ENCODE data around the gene SCARF2. TPM values are rescaled to one million over a fixed set of nuclear protein-coding genes. Genes with fewer than 3 reads are reported as not detected.

The SCARF2 gene
- total and polyA plus RNA-seq, 2 of the 13 experiments (the other 11 are each of a cell fraction or from before 2014, with no cell fraction given) = 3.3 to 6.2 TPM

DNA sequence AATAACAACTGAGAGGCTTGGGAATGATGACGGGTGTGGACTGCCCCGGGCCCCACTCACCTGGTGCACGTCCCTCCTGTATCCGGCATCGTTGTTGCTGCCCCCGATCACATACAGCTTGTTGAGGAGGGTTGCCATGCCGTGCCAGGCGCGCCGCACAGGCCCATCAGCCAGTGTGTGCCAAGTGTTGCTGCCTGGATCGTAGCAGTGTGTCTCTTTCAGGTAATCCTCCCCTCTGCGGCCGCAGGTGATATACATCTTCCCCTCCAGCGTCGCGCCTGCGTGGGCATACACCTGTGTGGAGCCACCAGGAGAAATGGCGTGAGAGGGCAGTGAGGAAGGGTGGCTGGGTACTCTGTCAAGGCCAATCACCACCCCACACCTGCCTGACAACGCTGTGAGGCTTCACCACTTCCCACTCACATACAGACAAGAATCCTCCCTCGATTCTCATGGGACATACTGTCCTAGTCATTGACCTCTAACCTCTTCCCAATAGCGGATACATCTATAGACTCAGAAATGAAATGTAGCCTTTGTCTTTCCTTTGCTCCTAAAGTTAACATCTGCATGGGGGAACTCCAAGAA, 8.9 kb upstream of the SCARF2 start (continued):
- no peak for TF ChIP-seq ETS1 (CRISPR knock-in tag; IDR thresholded peaks at IDR 0.05)

DNA sequence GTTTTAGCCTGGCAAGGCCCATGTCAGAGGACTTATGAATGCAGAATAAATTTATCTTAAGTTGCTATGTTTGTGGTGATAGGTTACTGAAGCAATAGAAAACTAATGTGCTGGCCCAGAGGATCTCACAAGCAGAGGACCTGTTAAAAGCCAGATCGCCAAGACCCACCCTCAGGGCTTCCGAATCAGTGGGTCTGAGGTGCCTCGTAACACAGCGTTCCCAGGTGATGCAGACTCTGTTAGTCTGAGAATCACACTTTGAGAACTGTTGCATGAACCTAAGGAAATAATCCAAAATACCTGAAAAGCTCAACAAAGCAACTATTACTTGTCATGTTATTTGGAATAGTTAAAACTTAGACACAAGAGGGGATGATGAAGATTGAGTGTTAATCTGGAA, 6.7 kb upstream of the SCARF2 start:
- in situ Hi-C loops (cut with HindIII; ENCODE audit: extremely low pct_ligation_motif_present, low pct_unique_long_range_greater_than_20kb) (no loop called here), intact Hi-C loops (cut with micrococcal nuclease; ENCODE audit: unreplicated experiment) (no loop called here)
- Histone ChIP-seq H4K20me1 (ENCODE audit: insufficient read depth, low read length) (no peaks in the 10 kb centered on the region), H3K27ac (ENCODE audit: extremely low read length, insufficient read depth, low read length) (no peak overlapping the region), H3K9ac (ENCODE audit: insufficient read depth, low read depth, low read length) (no peak overlapping the region), H3K4me1 (ENCODE audit: insufficient read depth, low read length) (peaks cover 15% of the 10 kb centered on the region), H3K79me2 (ENCODE audit: insufficient read depth, low read length) (no peaks in the 10 kb centered on the region), H2AFZ (ENCODE audit: low read length) (no peak overlapping the region), H3K9me3 (ENCODE audit: low read length) (no peaks in the 10 kb centered on the region), H3K36me3 (replicated peaks in 1 of 2; ENCODE audit: control insufficient read depth in 1 of 2, insufficient read depth in 2 of 2, low read length in 2 of 2) (peaks cover 2 to 4% of the 10 kb centered on the region in 2 experiments; a peak in 2 of 5 replicates), H3K4me2 (ENCODE audit: low read depth, low read length) (no peak overlapping the region), H3K4me3 (replicated peaks in 1 of 3; ENCODE audit: insufficient read depth in 1 of 3, low read depth in 2 of 3, low read length in 3 of 3) (no peak overlapping the region), H3K27me3 (ENCODE audit: control insufficient read depth in 1 of 2, insufficient read depth in 2 of 2, low read length in 2 of 2) (no peaks in the 10 kb centered on the region)
- WGBS (ENCODE audit: low lambda C conversion rate) = 97% methylated on average over 4 of the region's 4 CpGs
- no TSS peak for BruUV-seq (replicated peaks)
- ATAC-seq = no peak
- TF ChIP-seq CREB1 (IDR thresholded peaks at IDR 0.05) = no peak
- no peak for TF ChIP-seq CREB1 (CRISPR knock-in tag; IDR thresholded peaks at IDR 0.05)
- no peak for TF ChIP-seq SMAD9 (CRISPR knock-in tag; IDR thresholded peaks at IDR 0.05)
- ChIA-PET CTCF (ENCODE audit: low intra/inter-chr PET ratio, low total read pairs) (no interaction called here), POLR2A (no interaction called here)
- no peak for FAIRE-seq
- no peak for DNase-seq (ENCODE audit: low spot score)

DNA sequence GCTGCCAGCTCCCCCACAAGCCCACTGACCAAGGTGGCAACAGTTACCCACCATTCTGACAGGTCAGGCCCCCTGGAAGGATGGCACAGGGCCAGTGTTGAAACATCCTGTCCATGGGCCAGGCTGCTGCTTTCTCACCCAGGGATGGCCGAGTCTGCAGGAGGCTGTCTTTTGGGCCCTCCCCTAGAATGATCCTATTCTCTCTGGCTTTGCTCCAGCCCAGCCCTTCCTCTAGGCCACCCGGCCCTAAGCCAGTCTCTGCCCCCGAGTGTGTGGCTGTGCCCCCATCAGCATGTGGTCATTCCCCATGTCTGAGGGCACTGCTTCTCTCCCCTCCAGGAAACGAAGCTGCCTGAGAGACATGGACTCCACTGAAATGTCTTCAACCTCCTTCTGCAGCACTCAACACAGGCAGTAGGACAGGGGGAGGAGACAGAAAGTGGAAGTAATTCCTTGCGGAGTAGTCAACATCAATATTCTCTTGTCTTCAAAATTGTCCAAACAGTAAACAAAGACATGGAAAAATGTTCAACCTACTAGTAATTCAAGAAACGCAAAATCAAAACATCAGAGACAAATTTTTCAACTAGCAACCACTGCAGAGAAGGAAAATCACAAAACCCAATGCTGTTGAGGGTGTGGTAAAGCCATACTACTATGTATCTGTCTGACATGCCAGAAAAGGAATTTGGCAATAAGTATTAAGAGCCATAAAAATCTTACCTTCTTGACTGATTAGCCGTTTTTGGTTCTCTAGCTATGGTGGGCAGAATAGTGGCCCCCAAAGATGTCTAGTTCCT, 5.1 kb upstream of the SCARF2 start:
- H3K36me3 ChIP-seq (replicated peaks in 1 of 2; ENCODE audit: control insufficient read depth in 1 of 2, insufficient read depth in 2 of 2, low read length in 2 of 2) = peaks cover 2 to 4% of the 10 kb centered on the region in 2 experiments; a peak in 2 of 5 replicates
- FAIRE-seq = no peak
- H3K79me2 ChIP-seq (ENCODE audit: insufficient read depth, low read length) = no peaks in the 10 kb centered on the region
- no peaks in the 10 kb centered on the region for H4K20me1 ChIP-seq (ENCODE audit: insufficient read depth, low read length)
- H3K27ac ChIP-seq (ENCODE audit: extremely low read length, insufficient read depth, low read length) = no peak overlapping the region
- H3K4me2 ChIP-seq (ENCODE audit: low read depth, low read length) = no peak overlapping the region
- no peak overlapping the region for H2AFZ ChIP-seq (ENCODE audit: low read length)
- no peaks in the 10 kb centered on the region for H3K9me3 ChIP-seq (ENCODE audit: low read length)
- BruUV-seq (replicated peaks) = no TSS peak
- intact Hi-C loops (cut with micrococcal nuclease; ENCODE audit: unreplicated experiment) = no loop called here
- ATAC-seq = no peak
- 95% methylated on average over 6 of the region's 7 CpGs for WGBS (ENCODE audit: low lambda C conversion rate)
- no peak overlapping the region for H3K9ac ChIP-seq (ENCODE audit: insufficient read depth, low read depth, low read length)
- POLR2A ChIA-PET = no interaction called here
- CTCF ChIA-PET (ENCODE audit: low intra/inter-chr PET ratio, low total read pairs) = no interaction called here
- no peaks in the 10 kb centered on the region for H3K27me3 ChIP-seq (ENCODE audit: control insufficient read depth in 1 of 2, insufficient read depth in 2 of 2, low read length in 2 of 2)
- DNase-seq (ENCODE audit: low spot score) = no peak
- in situ Hi-C loops (cut with HindIII; ENCODE audit: extremely low pct_ligation_motif_present, low pct_unique_long_range_greater_than_20kb) = no loop called here
- H3K4me3 ChIP-seq (replicated peaks in 1 of 3; ENCODE audit: insufficient read depth in 1 of 3, low read depth in 2 of 3, low read length in 3 of 3) = no peak overlapping the region
- H3K4me1 ChIP-seq (ENCODE audit: insufficient read depth, low read length) = peaks cover 29% of the 10 kb centered on the region
- TF ChIP-seq ZSCAN25 (CRISPR knock-in tag; IDR thresholded peaks at IDR 0.05) = no peak
- no peak for TF ChIP-seq MYNN (CRISPR knock-in tag; IDR thresholded peaks at IDR 0.05; ENCODE audit: low read depth)
- no peak for TF ChIP-seq ZNF746 (CRISPR knock-in tag; IDR thresholded peaks at IDR 0.05)
- no peak for TF ChIP-seq TRIM24 (CRISPR knock-in tag; IDR thresholded peaks at IDR 0.05)
- no peak for TF ChIP-seq ZNF354B (CRISPR knock-in tag; IDR thresholded peaks at IDR 0.05)
- TF ChIP-seq ZSCAN22 (CRISPR knock-in tag; IDR thresholded peaks at IDR 0.05) = no peak
- TF ChIP-seq ZMYM3 (CRISPR knock-in tag; IDR thresholded peaks at IDR 0.05) = no peak

Measured in HepG2 (cell line).